ENCODE data around the gene KLHL8. TPM values are rescaled to one million over a fixed set of nuclear protein-coding genes. Genes with fewer than 3 reads are reported as not detected.

KLHL8 gene
- total and polyA plus RNA-seq, 2 donors (not counting 1 experiment from before 2014, with no cell fraction given) = 2.3 to 14.3 TPM

DNA sequence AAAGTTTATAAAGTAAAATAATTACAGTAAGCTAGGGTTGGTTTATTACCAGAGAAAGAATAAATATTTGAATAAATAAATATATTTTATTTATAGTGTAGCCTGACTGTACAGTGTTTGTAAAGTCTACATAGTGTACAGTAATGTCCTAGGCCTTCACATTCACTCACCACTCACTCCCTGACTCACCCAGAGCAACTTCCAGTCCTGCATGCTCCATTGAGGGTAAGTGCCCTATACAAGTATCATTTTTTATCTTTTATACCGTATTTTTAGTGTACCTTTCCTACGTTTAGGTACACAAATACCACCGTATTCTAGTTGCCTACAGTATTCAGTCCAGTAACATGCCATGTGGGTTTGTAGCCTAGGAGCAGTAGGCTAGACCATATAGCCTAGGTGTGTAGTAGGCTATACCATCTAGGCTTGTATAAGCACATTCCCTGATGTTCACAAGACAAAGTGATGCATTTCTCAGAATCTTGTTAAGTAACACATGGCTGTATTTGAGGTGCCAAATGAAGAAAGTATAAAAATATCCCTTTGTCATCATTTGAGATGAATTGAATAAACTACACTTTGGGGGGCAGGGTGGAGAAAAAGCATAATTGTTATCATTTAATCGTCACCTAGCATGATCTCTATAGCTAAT lies 14.7 kb upstream of the KLHL8 start:
- Mint-ChIP-seq H3K27ac (no peak overlapping the region), H3K9me3 (ENCODE audit: insufficient read depth) (no peaks in the 10 kb centered on the region), H3K4me1 (peaks cover 4% of the 10 kb centered on the region), H3K4me3 (peak overlapping the region; percentile 74), H3K27me3 (peaks cover 5% of the 10 kb centered on the region)
- Histone ChIP-seq H3K4me2 (replicated peaks; ENCODE audit: low read depth, low read length, poor library complexity, severe bottlenecking) (peak overlapping the region; percentile 95), H3K4me1 (ENCODE audit: control insufficient read depth in 2 of 2, insufficient read depth in 2 of 2, low read length in 2 of 2) (peaks cover 0 to 6% of the 10 kb centered on the region in 2 donors), H4K20me1 (ENCODE audit: control insufficient read depth, insufficient read depth, low read length, poor library complexity, severe bottlenecking) (no peaks in the 10 kb centered on the region), H3K9ac (ENCODE audit: low read length) (peak overlapping the region; percentile 65), H3K4me3 (ENCODE audit: control extremely low read depth in 1 of 5, extremely low read depth in 1 of 5, insufficient read depth in 1 of 5, low read depth in 2 of 5, low read length in 4 of 5) (peak overlapping the region in 4 of 5 experiments; percentile 35 to 66 (median 44)), H3K27me3 (replicated peaks in 1 of 4; ENCODE audit: control extremely low read depth in 1 of 4, control insufficient read depth in 3 of 4, insufficient read depth in 4 of 4, low read length in 3 of 4) (no peaks in the 10 kb centered on the region), H3K9me3 (ENCODE audit: control extremely low read depth in 1 of 3, control insufficient read depth in 2 of 3, insufficient read depth in 1 of 3, low read length in 2 of 3) (no peaks in the 10 kb centered on the region), H3K79me2 (ENCODE audit: control insufficient read depth, insufficient read depth, low read length) (no peaks in the 10 kb centered on the region), H2AFZ (ENCODE audit: insufficient read depth, low read depth, low read length, poor library complexity, severe bottlenecking) (peak overlapping the region; percentile 90), H3K36me3 (replicated peaks in 1 of 2; ENCODE audit: control extremely low read depth in 1 of 2, control insufficient read depth in 1 of 2, extremely low read depth in 1 of 2, insufficient read depth in 2 of 2, low read length in 1 of 2) (no peaks in the 10 kb centered on the region), H3K27ac (ENCODE audit: low read length in 2 of 2) (no peak overlapping the region)
- intact Hi-C loops (cut with micrococcal nuclease) = loop anchor here (1.0 to 5.0 kb wide), 4 partner anchors 15 to 313 kb away; partner anchors contain the start of genes HSD17B11 and KLHL8
- no peak for TF ChIP-seq EZH2 (IDR thresholded peaks at IDR 0.05; ENCODE audit: borderline replicate concordance, insufficient read depth, low read depth, low read length, poor library complexity, severe bottlenecking)
- TF ChIP-seq, protein P1, sequence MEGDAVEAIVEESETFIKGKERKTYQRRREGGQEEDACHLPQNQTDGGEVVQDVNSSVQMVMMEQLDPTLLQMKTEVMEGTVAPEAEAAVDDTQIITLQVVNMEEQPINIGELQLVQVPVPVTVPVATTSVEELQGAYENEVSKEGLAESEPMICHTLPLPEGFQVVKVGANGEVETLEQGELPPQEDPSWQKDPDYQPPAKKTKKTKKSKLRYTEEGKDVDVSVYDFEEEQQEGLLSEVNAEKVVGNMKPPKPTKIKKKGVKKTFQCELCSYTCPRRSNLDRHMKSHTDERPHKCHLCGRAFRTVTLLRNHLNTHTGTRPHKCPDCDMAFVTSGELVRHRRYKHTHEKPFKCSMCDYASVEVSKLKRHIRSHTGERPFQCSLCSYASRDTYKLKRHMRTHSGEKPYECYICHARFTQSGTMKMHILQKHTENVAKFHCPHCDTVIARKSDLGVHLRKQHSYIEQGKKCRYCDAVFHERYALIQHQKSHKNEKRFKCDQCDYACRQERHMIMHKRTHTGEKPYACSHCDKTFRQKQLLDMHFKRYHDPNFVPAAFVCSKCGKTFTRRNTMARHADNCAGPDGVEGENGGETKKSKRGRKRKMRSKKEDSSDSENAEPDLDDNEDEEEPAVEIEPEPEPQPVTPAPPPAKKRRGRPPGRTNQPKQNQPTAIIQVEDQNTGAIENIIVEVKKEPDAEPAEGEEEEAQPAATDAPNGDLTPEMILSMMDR (IDR thresholded peaks at IDR 0.05) = no peak
- WGBS (ENCODE audit: insufficient coverage) = no CpG with 5 or more reads among the region's 4 CpGs
- ChIA-PET POLR2A (no interaction called here), CTCF (interaction anchor here (0.8 to 9.7 kb wide), 18 partner anchors 9 to 740 kb away, joined by 3 to 161 read pairs (median 4); partner anchors contain the start of gene HSD17B11)
- ATAC-seq (ENCODE audit: low read depth) (no peak), DNase-seq (peak; percentile 12)

DNA sequence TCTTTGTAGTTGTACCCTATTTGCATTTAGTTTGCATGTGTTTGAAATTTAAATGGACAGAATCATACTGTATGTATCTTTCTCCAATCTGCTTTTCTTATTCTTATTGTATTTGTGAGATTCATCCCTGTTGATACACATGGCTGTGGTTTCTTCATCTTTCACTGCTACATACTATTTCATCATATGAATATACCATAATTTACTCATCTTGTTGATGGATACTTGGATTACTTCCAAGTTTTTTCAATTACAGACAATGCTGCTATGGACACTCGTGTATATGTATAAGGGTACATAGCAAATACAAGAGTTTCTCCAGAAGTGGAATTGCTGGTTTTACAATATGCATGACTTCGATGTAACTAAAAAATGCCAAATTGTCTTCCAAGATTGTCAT lies 11.8 kb upstream of the KLHL8 start:
- intact Hi-C loops (cut with micrococcal nuclease) = no loop called here

More for the DNA sequence above, 11.8 kb upstream of the KLHL8 start:
- Histone ChIP-seq H3K36me3 (replicated peaks in 1 of 2; ENCODE audit: control extremely low read depth in 1 of 2, control insufficient read depth in 1 of 2, extremely low read depth in 1 of 2, insufficient read depth in 2 of 2, low read length in 1 of 2) (no peaks in the 10 kb centered on the region), H3K4me3 (ENCODE audit: control extremely low read depth in 1 of 5, extremely low read depth in 1 of 5, insufficient read depth in 1 of 5, low read depth in 2 of 5, low read length in 4 of 5) (no peak overlapping the region), H3K9ac (ENCODE audit: low read length) (no peak overlapping the region), H2AFZ (ENCODE audit: insufficient read depth, low read depth, low read length, poor library complexity, severe bottlenecking) (no peak overlapping the region), H3K9me3 (ENCODE audit: control extremely low read depth in 1 of 3, control insufficient read depth in 2 of 3, insufficient read depth in 1 of 3, low read length in 2 of 3) (no peaks in the 10 kb centered on the region), H4K20me1 (ENCODE audit: control insufficient read depth, insufficient read depth, low read length, poor library complexity, severe bottlenecking) (no peaks in the 10 kb centered on the region), H3K79me2 (ENCODE audit: control insufficient read depth, insufficient read depth, low read length) (no peaks in the 10 kb centered on the region), H3K4me1 (ENCODE audit: control insufficient read depth in 2 of 2, insufficient read depth in 2 of 2, low read length in 2 of 2) (peaks cover 0 to 6% of the 10 kb centered on the region in 2 donors), H3K4me2 (replicated peaks; ENCODE audit: low read depth, low read length, poor library complexity, severe bottlenecking) (no peak overlapping the region), H3K27me3 (replicated peaks in 1 of 4; ENCODE audit: control extremely low read depth in 1 of 4, control insufficient read depth in 3 of 4, insufficient read depth in 4 of 4, low read length in 3 of 4) (no peaks in the 10 kb centered on the region), H3K27ac (ENCODE audit: low read length in 2 of 2) (no peak overlapping the region)
- no peak for TF ChIP-seq EZH2 (IDR thresholded peaks at IDR 0.05; ENCODE audit: borderline replicate concordance, insufficient read depth, low read depth, low read length, poor library complexity, severe bottlenecking)
- TF ChIP-seq, protein P1 (IDR thresholded peaks at IDR 0.05) = no peak
- no peak overlapping the region for H3K27ac Mint-ChIP-seq
- ChIA-PET POLR2A (no interaction called here), CTCF (interaction anchor here (1.0 kb wide), 1 partner anchor 81 kb away, joined by 4 read pairs; no protein-coding TSS in a partner anchor)
- peaks cover 4% of the 10 kb centered on the region for H3K4me1 Mint-ChIP-seq
- no peak for ATAC-seq (ENCODE audit: low read depth)
- H3K4me3 Mint-ChIP-seq = no peak overlapping the region
- no peaks in the 10 kb centered on the region for H3K9me3 Mint-ChIP-seq (ENCODE audit: insufficient read depth)
- DNase-seq = no peak
- WGBS (ENCODE audit: insufficient coverage) = no CpG with 5 or more reads among the region's 2 CpGs
- peaks cover 5% of the 10 kb centered on the region for H3K27me3 Mint-ChIP-seq

Data from B cell (primary cell).